NCI-H1417 treated with DMSO at 0.1 percent for 48 hours (cell line): ENCODE results near the gene KIRREL3.
A peak's percentile ranks its signal among the peaks of the same experiment; 100 is the strongest.

Experiments used
- DNase-seq: peaks from one replicate; lab custom pipeline; 2025; lab: John Stamatoyannopoulos, UW

The KIRREL3 gene

GRCh38 chr11:126464796-126465195, 535.8 kb downstream of the KIRREL3 start:
- DNase-seq, result no peak

GRCh38 chr11:126462422-126462821, 538.1 kb downstream of the KIRREL3 start:
- DNase-seq, result no peak

GRCh38 chr11:126461996-126462395, 538.6 kb downstream of the KIRREL3 start:
- no peak for DNase-seq

GRCh38 chr11:126461096-126461440, 539.5 kb downstream of the KIRREL3 start:
- no peak for DNase-seq

GRCh38 chr11:126460417-126461095, 540.0 kb downstream of the KIRREL3 start:
- no peak for DNase-seq

GRCh38 chr11:126459691-126460281, 540.8 kb downstream of the KIRREL3 start:
- no peak for DNase-seq

GRCh38 chr11:126457817-126458216, 542.8 kb downstream of the KIRREL3 start:
- no peak for DNase-seq

GRCh38 chr11:126456783-126457542, 543.6 kb downstream of the KIRREL3 start:
- DNase-seq, result no peak

GRCh38 chr11:126456089-126456488, 544.5 kb downstream of the KIRREL3 start:
- DNase-seq, result no peak

GRCh38 chr11:126452241-126453101, 548.1 kb downstream of the KIRREL3 start:
- peak; percentile 72 for DNase-seq

- DNase-seq, result no peak
Observed at GRCh38 chr11:126451211-126451802, 549.3 kb downstream of the KIRREL3 start.

GRCh38 chr11:126450806-126451205, 549.8 kb downstream of the KIRREL3 start:
- DNase-seq, result no peak

- DNase-seq, result no peak
Observed at GRCh38 chr11:126450198-126450597, 550.4 kb downstream of the KIRREL3 start.

- no peak for DNase-seq
Observed at GRCh38 chr11:126446581-126446980, 554.0 kb downstream of the KIRREL3 start.

GRCh38 chr11:126444072-126444471, 556.5 kb downstream of the KIRREL3 start:
- no peak for DNase-seq

GRCh38 chr11:126443120-126443519, 557.5 kb downstream of the KIRREL3 start:
- DNase-seq, result peak; percentile 77

GRCh38 chr11:126440792-126441514, 559.6 kb downstream of the KIRREL3 start:
- DNase-seq, result peak; percentile 43

GRCh38 chr11:126440276-126440675, 560.3 kb downstream of the KIRREL3 start:
- no peak for DNase-seq

GRCh38 chr11:126438691-126439090, 561.9 kb downstream of the KIRREL3 start:
- no peak for DNase-seq

GRCh38 chr11:126438272-126438671, 562.3 kb downstream of the KIRREL3 start:
- no peak for DNase-seq

GRCh38 chr11:126437731-126438130, 562.8 kb downstream of the KIRREL3 start:
- no peak for DNase-seq
